22Rv1 (cell line): ENCODE measurements around the gene CD7.

Experiments
- CTCF ChIP-seq: fragments of 450-650 bp; IDR thresholded peaks from 2 replicates; pipeline ENCODE4 v1.5.1; 2017; ENCODE audit warnings: mild to moderate bottlenecking
- ZFX ChIP-seq: fragments of 450-650 bp; IDR thresholded peaks from 2 replicates; pipeline ENCODE4 v1.6.1; 2017; ENCODE audit warnings: antibody characterized with exemption, borderline replicate concordance

GRCh38 chr17:82301916-82302567, 15.4 kb downstream of the CD7 start:
- TF ChIP-seq CTCF: no peak
- TF ChIP-seq ZFX: no peak
